AG04449 (cell line): ENCODE data around the gene PLCL1.

Source experiments
- CTCF ChIA-PET: fragments of 350-600 bp; formaldehyde crosslinking; extraction: SDS; loops from one replicate; lab custom pipeline; 2021; ENCODE audit warnings: antibody characterized with exemption; lab: Yijun Ruan, JAX
- POLR2A ChIA-PET: fragments of 400-600, 350-600 bp; formaldehyde crosslinking; extraction: SDS; loops from one replicate; lab custom pipeline; 2020; ENCODE audit warnings: antibody characterized with exemption, inconsistent platforms; lab: Yijun Ruan, JAX
- DNase-seq: peaks from one replicate; pipeline ENCODE4 v3.0.0-alpha.2; 2010; ENCODE audit warnings: low read depth, low spot score
- H3K4me3 ChIP-seq: 2 replicates; pipeline ENCODE4 v1.5.1; 2011; ENCODE audit warnings: low read depth, mild to moderate bottlenecking, control low read depth, low read length
- TF ChIP-seq, protein P1 (sequence below): IDR thresholded peaks from one replicate; pipeline ENCODE4 v1.5.1; 2011; ENCODE audit warnings: mild to moderate bottlenecking, moderate library complexity, low read length, control low read depth, inconsistent platforms; ENCODE audit not compliant: insufficient read depth; ENCODE audit errors: missing control alignments

PLCL1 gene

GRCh38 chr2:197914778-197915177 lies 110.4 kb downstream of the PLCL1 start:
- no peak overlapping the region for H3K4me3 ChIP-seq
- TF ChIP-seq, protein P1, sequence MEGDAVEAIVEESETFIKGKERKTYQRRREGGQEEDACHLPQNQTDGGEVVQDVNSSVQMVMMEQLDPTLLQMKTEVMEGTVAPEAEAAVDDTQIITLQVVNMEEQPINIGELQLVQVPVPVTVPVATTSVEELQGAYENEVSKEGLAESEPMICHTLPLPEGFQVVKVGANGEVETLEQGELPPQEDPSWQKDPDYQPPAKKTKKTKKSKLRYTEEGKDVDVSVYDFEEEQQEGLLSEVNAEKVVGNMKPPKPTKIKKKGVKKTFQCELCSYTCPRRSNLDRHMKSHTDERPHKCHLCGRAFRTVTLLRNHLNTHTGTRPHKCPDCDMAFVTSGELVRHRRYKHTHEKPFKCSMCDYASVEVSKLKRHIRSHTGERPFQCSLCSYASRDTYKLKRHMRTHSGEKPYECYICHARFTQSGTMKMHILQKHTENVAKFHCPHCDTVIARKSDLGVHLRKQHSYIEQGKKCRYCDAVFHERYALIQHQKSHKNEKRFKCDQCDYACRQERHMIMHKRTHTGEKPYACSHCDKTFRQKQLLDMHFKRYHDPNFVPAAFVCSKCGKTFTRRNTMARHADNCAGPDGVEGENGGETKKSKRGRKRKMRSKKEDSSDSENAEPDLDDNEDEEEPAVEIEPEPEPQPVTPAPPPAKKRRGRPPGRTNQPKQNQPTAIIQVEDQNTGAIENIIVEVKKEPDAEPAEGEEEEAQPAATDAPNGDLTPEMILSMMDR = no peak
- CTCF ChIA-PET = interaction anchor here (1.5 kb wide), 1 partner anchor 213 kb away, joined by 4 read pairs; no protein-coding TSS in a partner anchor
- POLR2A ChIA-PET = no interaction called here
- no peak for DNase-seq

GRCh38 chr2:197915548-197916265 lies 111.3 kb downstream of the PLCL1 start:
- ChIA-PET CTCF (interaction anchor here (1.5 kb wide), 1 partner anchor 212 kb away, joined by 4 read pairs; no protein-coding TSS in a partner anchor), POLR2A (no interaction called here)
- DNase-seq = no peak

DNA sequence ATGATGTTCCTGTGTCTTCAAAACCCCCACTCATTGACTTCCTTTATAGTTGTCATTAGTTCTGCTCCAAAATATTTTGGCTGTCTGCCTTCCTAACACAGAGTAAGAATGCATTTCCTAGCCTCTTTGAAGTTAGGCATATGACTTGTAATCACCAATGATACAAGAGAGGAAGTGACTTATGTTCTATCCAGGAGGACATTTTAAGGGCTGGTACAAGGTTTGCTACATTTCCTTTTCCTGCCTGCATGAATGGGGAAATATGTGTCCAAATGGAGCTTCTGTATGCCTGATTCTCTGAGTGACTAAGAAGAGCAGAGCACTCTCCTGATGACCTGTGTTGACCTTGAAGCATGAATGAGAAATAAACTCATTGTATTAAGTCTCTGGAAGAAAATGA lies 115.1 kb downstream of the PLCL1 start:
- TF ChIP-seq, protein P1 = no peak
- no peak overlapping the region for H3K4me3 ChIP-seq
- ChIA-PET CTCF (no interaction called here), POLR2A (no interaction called here)
- DNase-seq = no peak

More at GRCh38 chr2:197915548-197916265, 111.3 kb downstream of the PLCL1 start:
- TF ChIP-seq, protein P1 = no peak
- H3K4me3 ChIP-seq = no peak overlapping the region

- H3K4me3 ChIP-seq = no peak overlapping the region
- POLR2A ChIA-PET = no interaction called here
- TF ChIP-seq, protein P1 = no peak
- CTCF ChIA-PET = no interaction called here
- DNase-seq = no peak
Measured at GRCh38 chr2:197920088-197920487, 115.7 kb downstream of the PLCL1 start.

DNA sequence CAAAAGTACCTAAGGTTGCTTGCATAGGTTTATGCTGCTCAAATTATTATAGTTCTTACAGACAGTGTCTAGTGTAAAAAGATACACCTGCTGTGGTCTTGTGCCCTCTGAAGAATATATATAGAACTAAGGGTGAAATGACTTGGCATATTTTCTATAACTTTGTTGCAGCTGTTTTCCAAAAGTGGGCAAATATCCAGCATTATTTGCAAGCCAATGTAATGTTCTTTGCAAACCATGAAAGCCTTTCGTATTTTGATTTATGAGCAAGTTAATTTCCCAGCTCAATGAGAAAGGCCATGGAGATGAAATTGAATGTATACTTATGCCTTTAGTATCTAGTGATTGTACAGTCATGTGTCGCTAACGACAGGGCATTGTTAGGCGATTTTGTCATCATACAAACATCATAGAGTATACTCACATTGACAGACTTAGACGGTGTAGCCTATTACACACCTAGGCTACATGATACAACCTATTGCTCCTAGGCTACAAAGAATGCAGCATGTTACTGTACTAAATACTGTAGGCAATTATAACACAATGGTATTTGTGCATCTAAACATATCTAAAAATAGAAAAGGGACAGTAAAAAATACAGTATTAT lies 116.3 kb downstream of the PLCL1 start:
- POLR2A ChIA-PET = no interaction called here
- TF ChIP-seq, protein P1 = no peak
- no peak for DNase-seq

DNA sequence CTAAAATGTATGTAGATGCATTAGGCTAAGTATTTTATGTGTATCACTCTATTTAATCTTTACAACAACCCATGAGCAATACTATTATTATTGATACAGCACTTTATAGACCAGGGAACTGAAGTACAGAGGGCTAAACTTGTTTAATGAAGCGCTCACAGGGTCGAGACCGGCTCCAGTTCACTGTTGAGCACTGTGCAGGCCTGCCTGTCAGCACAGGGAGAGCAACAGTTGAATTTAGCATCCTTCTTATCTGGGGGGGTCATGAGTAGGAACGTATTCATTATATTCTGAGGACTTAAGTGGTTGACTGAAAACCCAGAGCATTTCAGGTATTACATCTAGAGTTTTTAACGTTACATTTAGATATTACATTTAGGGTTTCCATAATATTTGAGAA lies 120.1 kb downstream of the PLCL1 start:
- ChIA-PET CTCF (no interaction called here), POLR2A (no interaction called here)
- H3K4me3 ChIP-seq = no peak overlapping the region
- no peak for DNase-seq
- TF ChIP-seq, protein P1 = no peak

More for the DNA sequence above, 116.3 kb downstream of the PLCL1 start:
- CTCF ChIA-PET = no interaction called here
- H3K4me3 ChIP-seq = no peak overlapping the region
